Mononuclear cell (primary cell): ENCODE data around the gene PRKRIP1. TPM values are rescaled to one million over a fixed set of nuclear protein-coding genes. Genes with fewer than 3 reads are reported as not detected.

ENCODE experiments used
- H3K27me3 ChIP-seq: 2 replicates; pipeline ENCODE4 v1.6.0; 2011; ENCODE audit warnings: low read length, control low read depth; ENCODE audit not compliant: insufficient read depth
- H3K4me1 ChIP-seq: 2 replicates; pipeline ENCODE4 v1.5.1; 2011; ENCODE audit warnings: mild to moderate bottlenecking, low read length, control low read depth; ENCODE audit not compliant: insufficient read depth
- H3K4me3 ChIP-seq: 2 replicates; pipeline ENCODE4 v1.5.1; 2011; ENCODE audit warnings: mild to moderate bottlenecking, low read length, moderate library complexity
- H3K9me3 ChIP-seq: 2 replicates; pipeline ENCODE4 v1.5.1; 2011; ENCODE audit warnings: low read depth, mild to moderate bottlenecking, control low read depth, low read length
- total RNA-seq: library from RNA; depleted of rRNA; stranded (reverse); fragments of >200 nt; gene quantifications from one replicate; pipeline ENCODE4 v1.2.3, GENCODE V29; 2012

PRKRIP1 gene
- total RNA-seq, 1 donor, result 30.7 TPM

DNA sequence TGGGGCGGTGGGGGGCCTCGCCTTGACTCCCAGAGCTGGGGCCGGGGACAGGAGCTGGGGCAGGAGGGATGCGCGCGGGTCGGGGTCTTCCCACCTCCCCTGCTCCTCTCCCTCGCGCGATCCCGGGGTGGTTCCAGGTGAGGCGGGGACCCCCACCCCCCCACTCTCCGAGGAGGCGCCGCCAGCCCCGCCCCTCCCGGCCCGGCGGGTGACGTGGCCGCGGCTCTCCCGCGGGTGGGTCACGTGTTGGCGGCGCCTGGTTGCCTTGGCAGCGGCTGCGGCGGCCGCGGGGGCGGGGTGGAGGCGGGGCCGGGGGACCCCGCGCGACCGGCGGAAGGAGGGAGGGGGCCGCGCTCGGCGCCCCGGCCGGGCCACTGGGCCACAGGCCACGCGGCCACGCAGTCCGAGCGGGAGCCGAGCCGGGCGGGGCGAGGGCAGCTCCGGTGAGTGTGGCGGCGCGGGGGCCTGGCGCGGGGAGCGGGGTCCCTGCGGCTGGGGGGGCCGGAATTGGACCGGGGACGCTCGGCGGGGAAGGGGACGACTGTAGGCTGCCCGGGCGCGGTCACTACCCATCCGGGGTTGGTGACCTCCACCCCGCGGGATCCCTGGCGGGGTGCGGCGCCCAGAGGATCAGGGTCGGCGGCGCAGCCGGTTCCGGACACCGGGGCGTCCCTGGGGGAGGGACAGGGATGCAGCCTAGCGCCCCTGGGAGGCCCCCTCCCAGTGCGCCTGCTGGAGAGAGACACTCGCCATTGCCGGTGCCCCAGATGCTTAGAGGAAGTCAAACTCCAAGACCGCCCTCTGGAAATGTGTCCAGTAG, 37.3 kb downstream of the PRKRIP1 start, which contains the start of gene ORAI2:
TSS of gene ORAI2 (plus strand) at position 357 of the 820 bp plus-strand sequence. CDS start 5,382 bp downstream, outside the sequence.
- H3K4me3 ChIP-seq, result peak within 1 kb of the TSS; percentile 70
- no peaks in the 10 kb centered on the region for H3K27me3 ChIP-seq
- H3K9me3 ChIP-seq, result no peaks in the 10 kb centered on the region

DNA sequence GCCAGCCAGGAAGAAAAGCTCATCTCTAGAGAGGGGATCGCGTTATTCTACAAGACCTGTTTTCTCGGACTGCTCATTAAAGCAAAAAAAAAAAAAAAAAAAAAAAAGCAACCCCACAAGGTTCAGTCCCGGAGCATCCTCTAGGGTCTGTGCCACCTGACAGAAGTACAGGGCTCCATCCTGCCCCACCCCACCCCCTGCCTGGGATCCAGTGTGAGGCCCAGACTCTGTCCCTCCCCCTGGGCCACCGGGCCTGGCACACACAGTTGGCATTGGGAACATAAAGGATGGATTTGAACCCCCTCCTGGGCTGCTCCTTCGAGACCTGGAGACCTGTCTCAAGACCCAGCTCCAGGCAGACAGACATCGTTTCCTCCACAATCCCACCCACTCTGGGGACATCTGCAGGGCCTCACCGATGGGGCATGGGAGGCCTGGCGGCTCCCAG, 37.9 kb downstream of the PRKRIP1 start:
- Histone ChIP-seq H3K4me3 (peak overlapping the region; percentile 70), H3K9me3 (no peaks in the 10 kb centered on the region), H3K27me3 (no peaks in the 10 kb centered on the region), H3K4me1 (peaks cover 66% of the 10 kb centered on the region)

More for the DNA sequence above, 37.3 kb downstream of the PRKRIP1 start, which contains the start of gene ORAI2:
- peaks cover 72% of the 10 kb centered on the region for H3K4me1 ChIP-seq

DNA sequence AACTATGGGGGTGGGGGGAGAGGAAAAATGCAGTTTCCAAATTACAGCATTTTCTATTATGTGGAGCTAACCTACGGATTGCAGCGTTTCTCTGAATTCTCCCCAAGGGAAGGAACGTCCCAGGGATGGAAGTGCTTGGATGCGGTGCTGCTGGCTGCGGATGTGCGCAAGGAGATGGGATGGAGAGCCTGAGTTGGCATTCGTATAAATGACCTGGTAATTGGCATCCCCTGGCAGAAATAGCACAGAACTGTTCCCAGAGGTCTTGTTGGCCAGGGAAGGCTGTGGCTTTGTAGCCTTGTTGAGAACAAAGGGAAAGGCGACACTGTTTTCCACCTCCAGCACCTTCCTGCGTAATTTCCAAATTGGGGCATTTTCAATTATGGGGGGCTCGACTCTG, 40.0 kb downstream of the PRKRIP1 start:
- Histone ChIP-seq H3K4me3 (no peak overlapping the region), H3K4me1 (peaks cover 55% of the 10 kb centered on the region), H3K27me3 (no peaks in the 10 kb centered on the region), H3K9me3 (no peaks in the 10 kb centered on the region)

DNA sequence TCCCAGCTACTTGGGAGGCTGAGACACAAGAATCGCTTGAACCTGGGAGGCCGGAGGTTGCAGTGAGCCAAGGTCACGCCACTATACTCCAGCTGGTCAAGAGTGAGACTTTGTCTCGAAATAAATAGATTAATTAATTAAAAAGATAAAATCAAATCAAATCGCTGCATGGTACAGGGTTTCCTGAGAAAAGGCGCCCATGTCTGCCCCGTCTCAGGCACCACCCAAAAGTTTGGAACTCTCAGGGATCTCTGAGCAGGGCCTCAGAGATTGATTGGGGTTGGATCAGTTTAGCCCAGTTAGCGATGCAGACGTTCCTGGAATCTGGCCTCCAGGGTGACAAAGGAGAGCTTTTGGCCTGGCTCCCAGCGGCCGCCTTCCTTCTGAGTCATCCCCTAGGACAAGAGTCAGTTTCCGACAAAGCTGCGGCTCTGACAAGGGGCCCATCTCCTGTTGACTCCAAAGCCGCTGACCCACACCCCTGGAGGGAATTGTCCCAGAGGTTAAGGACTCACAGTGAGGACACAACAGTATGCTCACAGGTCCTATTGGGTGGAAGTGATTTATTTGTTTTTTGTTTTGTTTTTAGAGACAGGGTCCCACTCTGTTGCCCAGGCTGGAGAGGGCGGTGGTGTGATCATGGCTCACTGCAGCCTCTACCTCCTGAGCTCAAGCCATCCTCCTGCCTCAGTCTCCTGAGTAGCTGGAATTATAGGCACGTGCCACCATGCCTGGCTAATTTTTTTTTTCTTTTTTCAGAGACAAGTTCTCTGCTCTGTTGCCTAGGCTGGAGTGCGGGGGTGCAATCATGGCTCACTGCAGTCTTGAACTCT, 44.0 kb downstream of the PRKRIP1 start:
- Histone ChIP-seq H3K9me3 (no peaks in the 10 kb centered on the region), H3K4me3 (no peak overlapping the region), H3K4me1 (peaks cover 49% of the 10 kb centered on the region), H3K27me3 (no peaks in the 10 kb centered on the region)

- H3K4me1 ChIP-seq, result peaks cover 36% of the 10 kb centered on the region
- H3K27me3 ChIP-seq, result no peaks in the 10 kb centered on the region
- H3K9me3 ChIP-seq, result no peaks in the 10 kb centered on the region
- H3K4me3 ChIP-seq, result no peak overlapping the region
These were observed 49.0 kb downstream of the PRKRIP1 start for GRCh38 chr7:102444961-102445673.

- H3K4me3 ChIP-seq, result no peak overlapping the region
- peaks cover 31% of the 10 kb centered on the region for H3K4me1 ChIP-seq
- H3K27me3 ChIP-seq, result no peaks in the 10 kb centered on the region
- no peaks in the 10 kb centered on the region for H3K9me3 ChIP-seq
These were observed 49.5 kb downstream of the PRKRIP1 start for GRCh38 chr7:102445674-102446071.

DNA sequence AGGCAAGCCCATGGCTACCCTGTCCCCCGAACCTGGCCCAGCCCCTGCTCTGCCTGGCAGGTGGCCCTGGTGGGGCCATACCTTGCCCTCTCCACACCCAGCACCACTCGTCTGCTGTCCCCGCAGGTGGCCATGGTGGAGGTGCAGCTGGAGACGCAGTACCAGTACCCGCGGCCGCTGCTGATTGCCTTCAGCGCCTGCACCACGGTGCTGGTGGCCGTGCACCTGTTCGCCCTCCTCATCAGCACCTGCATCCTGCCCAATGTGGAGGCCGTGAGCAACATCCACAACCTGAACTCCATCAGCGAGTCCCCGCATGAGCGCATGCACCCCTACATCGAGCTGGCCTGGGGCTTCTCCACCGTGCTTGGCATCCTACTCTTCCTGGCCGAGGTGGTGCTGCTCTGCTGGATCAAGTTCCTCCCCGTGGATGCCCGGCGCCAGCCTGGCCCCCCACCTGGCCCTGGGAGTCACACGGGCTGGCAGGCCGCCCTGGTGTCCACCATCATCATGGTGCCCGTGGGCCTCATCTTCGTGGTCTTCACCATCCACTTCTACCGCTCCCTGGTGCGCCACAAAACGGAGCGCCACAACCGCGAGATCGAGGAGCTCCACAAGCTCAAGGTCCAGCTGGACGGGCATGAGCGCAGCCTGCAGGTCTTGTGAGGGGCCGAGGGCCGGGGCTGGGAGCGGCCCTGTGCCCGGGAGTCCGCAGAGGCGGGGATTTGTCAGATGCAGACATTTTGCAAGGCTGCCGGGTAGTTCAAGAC, 50.4 kb downstream of the PRKRIP1 start:
- H3K4me3 ChIP-seq, result no peak overlapping the region
- H3K9me3 ChIP-seq, result no peaks in the 10 kb centered on the region
- peaks cover 22% of the 10 kb centered on the region for H3K4me1 ChIP-seq
- no peaks in the 10 kb centered on the region for H3K27me3 ChIP-seq

DNA sequence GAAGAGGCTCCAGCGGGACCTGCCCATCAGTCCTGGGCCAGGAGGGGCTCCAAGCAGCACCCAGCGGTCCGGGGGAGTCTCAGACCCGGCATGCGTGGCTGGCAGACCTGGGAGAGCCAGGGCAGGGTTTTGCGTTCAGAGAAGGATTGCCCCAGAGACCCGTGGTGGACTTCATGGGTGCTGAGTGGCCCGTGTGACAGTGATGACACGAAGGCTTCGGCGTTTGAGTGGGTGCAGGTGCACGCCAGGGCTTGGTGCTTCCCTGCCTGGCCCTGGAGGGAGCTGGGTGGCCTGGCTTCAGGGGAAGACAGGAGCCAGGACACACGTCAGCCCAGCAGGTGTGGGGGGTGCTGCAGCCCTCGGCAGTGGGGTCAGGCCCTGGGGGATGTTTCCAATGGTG, 51.1 kb downstream of the PRKRIP1 start:
- H3K4me1 ChIP-seq, result peaks cover 15% of the 10 kb centered on the region
- no peak overlapping the region for H3K4me3 ChIP-seq
- H3K27me3 ChIP-seq, result no peaks in the 10 kb centered on the region
- no peaks in the 10 kb centered on the region for H3K9me3 ChIP-seq

DNA sequence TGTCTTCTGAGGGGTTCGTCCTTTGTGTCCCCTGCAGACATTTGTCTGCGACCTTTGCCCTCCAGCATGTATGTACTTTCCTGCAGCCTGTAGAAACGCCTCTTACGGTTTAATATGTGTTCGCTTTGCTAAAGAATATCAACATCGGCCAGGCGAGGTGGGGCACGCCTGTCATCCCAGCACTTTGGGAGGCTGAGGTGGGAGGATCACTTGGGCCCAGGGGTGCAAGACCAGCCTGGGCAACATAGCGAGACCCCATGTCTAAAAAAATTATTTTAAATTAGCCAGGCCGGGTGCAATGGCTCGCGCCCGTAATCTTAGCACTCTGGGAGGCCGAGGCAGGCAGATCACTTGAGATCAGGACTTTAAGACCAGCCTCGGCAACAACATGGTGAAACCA, 53.0 kb downstream of the PRKRIP1 start:
- Histone ChIP-seq H3K4me3 (no peak overlapping the region), H3K9me3 (no peaks in the 10 kb centered on the region), H3K4me1 (no peaks in the 10 kb centered on the region), H3K27me3 (no peaks in the 10 kb centered on the region)

DNA sequence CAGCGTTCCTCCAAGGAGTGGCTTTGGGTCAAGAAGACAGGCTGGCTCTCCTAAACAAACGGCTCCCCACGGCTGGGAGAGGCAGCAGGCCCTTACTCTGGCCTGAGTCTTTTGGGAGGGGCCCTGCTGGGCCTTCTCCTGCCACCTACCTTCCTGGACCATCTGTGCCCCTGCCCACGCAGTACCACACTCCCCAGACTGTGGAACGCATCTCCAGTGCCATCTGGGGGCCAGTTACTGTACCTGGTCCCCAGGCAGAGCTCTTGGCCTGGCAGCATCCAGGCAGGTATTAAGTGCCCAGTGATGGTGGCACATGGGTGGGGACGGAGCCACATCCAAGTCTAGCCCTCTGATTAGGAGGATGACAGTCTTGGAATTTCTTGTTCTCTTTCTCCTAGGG, 54.1 kb downstream of the PRKRIP1 start:
- Histone ChIP-seq H3K4me3 (no peak overlapping the region), H3K9me3 (no peaks in the 10 kb centered on the region), H3K27me3 (no peaks in the 10 kb centered on the region), H3K4me1 (no peaks in the 10 kb centered on the region)

DNA sequence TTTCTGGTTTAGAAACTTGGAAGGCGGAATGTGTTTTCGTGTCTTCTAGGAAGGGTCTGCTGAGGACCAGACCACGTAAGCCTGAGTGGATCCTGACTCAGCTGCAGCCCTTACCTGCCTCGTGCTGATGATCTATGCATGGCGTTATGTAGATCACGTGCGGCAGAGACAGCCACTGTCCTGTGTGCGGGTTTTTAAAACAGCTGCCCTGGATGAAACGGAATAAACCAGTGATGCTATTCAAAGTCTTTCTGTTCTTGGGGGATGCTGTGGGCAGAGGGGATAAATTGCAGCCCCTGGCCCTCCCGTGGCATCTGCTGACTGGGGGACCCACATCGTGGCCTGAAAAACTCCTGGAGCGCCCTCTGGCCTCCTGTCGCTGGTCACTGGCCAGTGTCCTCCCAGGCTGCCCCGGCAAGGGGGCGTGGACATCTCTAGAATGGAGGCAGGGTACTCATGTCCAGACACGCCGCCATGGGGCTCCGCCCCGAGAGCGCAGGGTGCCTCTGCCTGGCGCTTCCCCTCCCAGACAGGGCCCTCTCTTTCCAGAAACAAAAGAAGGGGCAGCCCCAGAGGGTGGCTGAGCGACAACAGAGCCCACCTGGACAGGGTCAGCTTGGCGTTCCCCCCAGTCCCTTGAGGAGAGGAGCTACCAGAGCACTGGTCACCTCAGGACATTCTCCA, 55.4 kb downstream of the PRKRIP1 start:
- Histone ChIP-seq H3K9me3 (no peaks in the 10 kb centered on the region), H3K27me3 (no peaks in the 10 kb centered on the region), H3K4me1 (no peaks in the 10 kb centered on the region), H3K4me3 (no peak overlapping the region)

GRCh38 chr7:102452451-102452850, 56.3 kb downstream of the PRKRIP1 start:
- Histone ChIP-seq H3K4me1 (no peaks in the 10 kb centered on the region), H3K27me3 (no peaks in the 10 kb centered on the region), H3K9me3 (no peaks in the 10 kb centered on the region), H3K4me3 (no peak overlapping the region)

- H3K9me3 ChIP-seq, result no peaks in the 10 kb centered on the region
- H3K27me3 ChIP-seq, result no peaks in the 10 kb centered on the region
- no peaks in the 10 kb centered on the region for H3K4me1 ChIP-seq
- no peak overlapping the region for H3K4me3 ChIP-seq
These were observed 57.2 kb downstream of the PRKRIP1 start for GRCh38 chr7:102453319-102453718.

DNA sequence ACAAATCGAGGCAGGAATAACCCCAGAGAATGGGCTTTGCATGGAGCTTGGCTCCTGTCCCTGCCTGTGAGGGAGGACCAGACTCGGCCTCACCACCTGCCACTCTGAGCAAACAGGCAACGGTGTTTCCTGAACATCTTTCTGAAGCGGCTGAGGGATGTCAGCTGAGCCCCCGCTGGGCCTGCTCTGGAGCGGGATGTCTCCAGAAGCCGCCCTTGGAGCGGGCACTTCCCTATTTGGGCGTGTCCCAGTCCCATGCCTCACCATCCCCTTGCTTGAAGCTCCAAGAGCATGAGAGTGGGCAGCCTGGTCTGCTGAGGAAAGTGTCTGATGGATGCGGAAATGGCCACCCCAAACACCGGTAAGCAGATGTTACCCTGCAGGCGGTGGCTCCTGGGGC, 58.3 kb downstream of the PRKRIP1 start:
- Histone ChIP-seq H3K4me1 (no peaks in the 10 kb centered on the region), H3K9me3 (no peaks in the 10 kb centered on the region), H3K27me3 (no peaks in the 10 kb centered on the region), H3K4me3 (no peak overlapping the region)
